SU-DHL-6 (cell line): ENCODE data around the gene BCAS3.

Experiments used
- H2AFZ ChIP-seq: fragments of 200-600 bp; sonication (generic); 2 replicates; pipeline ENCODE4 v1.6.1; 2014; ENCODE audit warnings: low read depth, mild to moderate bottlenecking, moderate library complexity, mixed read lengths, antibody characterized with exemption, low read length; ENCODE audit not compliant: severe bottlenecking
- H3F3A ChIP-seq: fragments of 200-600 bp; shearing (Covaris generic); 2 replicates; pipeline ENCODE4 v1.6.0; 2016; ENCODE audit warnings: antibody characterized with exemption, mild to moderate bottlenecking; ENCODE audit not compliant: insufficient read depth
- H3K27ac ChIP-seq: fragments of 200-600 bp; sonication (generic); 2 replicates; pipeline ENCODE4 v1.5.1; 2016; ENCODE audit warnings: low read depth, mild to moderate bottlenecking, low read length, moderate library complexity, mixed read lengths
- H3K27me3 ChIP-seq: fragments of 200-600 bp; sonication (generic), shearing (Covaris generic); 2 replicates; pipeline ENCODE4 v1.6.0; 2014; ENCODE audit warnings: mild to moderate bottlenecking, low read length
- H3K36me3 ChIP-seq: fragments of 200-600 bp; sonication (generic); 2 replicates; pipeline ENCODE4 v1.6.1; 2014; ENCODE audit warnings: mild to moderate bottlenecking, low read length, mixed read lengths
- H3K4me2 ChIP-seq: fragments of 300-600, 200-600 bp; shearing (Covaris generic), sonication (generic); 2 replicates; pipeline ENCODE4 v1.6.0; 2014; ENCODE audit warnings: low read length, low read depth, mild to moderate bottlenecking; ENCODE audit not compliant: poor library complexity, severe bottlenecking
- H3K4me3 ChIP-seq: fragments of 200-600 bp; sonication (generic); 2 replicates; pipeline ENCODE4 v1.5.1; 2014; ENCODE audit warnings: antibody characterized with exemption, low read length, mild to moderate bottlenecking, mixed read lengths; ENCODE audit not compliant: insufficient read depth, poor library complexity, severe bottlenecking
- H3K79me2 ChIP-seq: fragments of 200-600 bp; sonication (generic); 2 replicates; pipeline ENCODE4 v1.6.1; 2014; ENCODE audit warnings: mild to moderate bottlenecking, low read length, moderate library complexity; ENCODE audit not compliant: insufficient read depth
- H3K9ac ChIP-seq: fragments of 200-600 bp; sonication (generic); 2 replicates; pipeline ENCODE4 v1.7.0; 2014; ENCODE audit warnings: mild to moderate bottlenecking, low read length
- H3K9me2 ChIP-seq: fragments of 200-600 bp; sonication (generic); replicated peaks from 2 replicates; pipeline ENCODE4 v1.6.1; 2014; ENCODE audit warnings: low read length; ENCODE audit not compliant: insufficient read depth
- H3K9me3 ChIP-seq: fragments of 200-600 bp; sonication (generic); 2 replicates; pipeline ENCODE4 v1.6.1; 2014; ENCODE audit warnings: low read length, mixed read lengths; ENCODE audit not compliant: insufficient read depth
- H4K20me1 ChIP-seq: fragments of 200-600 bp; sonication (generic); 2 replicates; pipeline ENCODE4 v1.6.1; 2014; ENCODE audit warnings: low read depth, mild to moderate bottlenecking, antibody characterized with exemption, low read length, moderate library complexity, mixed read lengths
- CTCF ChIP-seq: fragments of 200-600 bp; sonication (generic); IDR thresholded peaks from one replicate; pipeline ENCODE4 v1.5.1; 2017; ENCODE audit warnings: antibody characterized with exemption, mild to moderate bottlenecking, low read length, moderate library complexity; ENCODE audit not compliant: insufficient read depth, poor library complexity, severe bottlenecking
- EZH2phosphoT487 ChIP-seq: fragments of 200-600 bp; sonication (generic), shearing (Covaris generic); conservative IDR thresholded peaks from 2 replicates; pipeline ENCODE4 v1.6.1; 2018; ENCODE audit warnings: mild to moderate bottlenecking, antibody characterized with exemption, low read length, moderate library complexity, mixed read lengths

The BCAS3 gene

GRCh38 chr17:61310590-61310989 is 632.9 kb downstream of the BCAS3 start:
- H3K27ac ChIP-seq, result no peak overlapping the region
- no peaks in the 10 kb centered on the region for H3K9me2 ChIP-seq
- no peaks in the 10 kb centered on the region for H4K20me1 ChIP-seq
- no peak overlapping the region for H3K4me3 ChIP-seq
- no peaks in the 10 kb centered on the region for H3F3A ChIP-seq
- H3K79me2 ChIP-seq, result no peaks in the 10 kb centered on the region
- no peak overlapping the region for H2AFZ ChIP-seq
- no peaks in the 10 kb centered on the region for H3K9me3 ChIP-seq
- H3K27me3 ChIP-seq, result no peaks in the 10 kb centered on the region
- no peak overlapping the region for H3K9ac ChIP-seq
- no peak for TF ChIP-seq EZH2phosphoT487
- TF ChIP-seq CTCF, result no peak
- H3K4me2 ChIP-seq, result no peak overlapping the region
- no peaks in the 10 kb centered on the region for H3K36me3 ChIP-seq

- Histone ChIP-seq H4K20me1 (no peaks in the 10 kb centered on the region), H2AFZ (no peak overlapping the region), H3K27me3 (no peaks in the 10 kb centered on the region), H3F3A (no peaks in the 10 kb centered on the region), H3K9me2 (no peaks in the 10 kb centered on the region), H3K9ac (no peak overlapping the region), H3K79me2 (no peaks in the 10 kb centered on the region), H3K27ac (no peak overlapping the region), H3K36me3 (no peaks in the 10 kb centered on the region), H3K4me2 (no peak overlapping the region), H3K9me3 (no peaks in the 10 kb centered on the region), H3K4me3 (no peak overlapping the region)
- no peak for TF ChIP-seq EZH2phosphoT487
- no peak for TF ChIP-seq CTCF
Observed at GRCh38 chr17:61312406-61313295, 635.0 kb downstream of the BCAS3 start.

- no peak overlapping the region for H3K27ac ChIP-seq
- no peaks in the 10 kb centered on the region for H3K36me3 ChIP-seq
- no peaks in the 10 kb centered on the region for H3K27me3 ChIP-seq
- no peak overlapping the region for H3K9ac ChIP-seq
- no peak overlapping the region for H2AFZ ChIP-seq
- no peaks in the 10 kb centered on the region for H3F3A ChIP-seq
- H3K79me2 ChIP-seq, result no peaks in the 10 kb centered on the region
- no peak for TF ChIP-seq EZH2phosphoT487
- no peak for TF ChIP-seq CTCF
- no peaks in the 10 kb centered on the region for H4K20me1 ChIP-seq
- no peak overlapping the region for H3K4me3 ChIP-seq
- no peak overlapping the region for H3K4me2 ChIP-seq
- H3K9me3 ChIP-seq, result no peaks in the 10 kb centered on the region
- H3K9me2 ChIP-seq, result no peaks in the 10 kb centered on the region
Observed at GRCh38 chr17:61313461-61314326, 636.0 kb downstream of the BCAS3 start.
